D721Med (cell line): Measurements from ENCODE around the gene TBC1D22A.

Source experiments
- DNase-seq: peaks from one replicate; pipeline ENCODE4 v3.0.0; 2011; ENCODE audit warnings: low spot score; ENCODE audit not compliant: insufficient read length
- FAIRE-seq: peaks from 2 replicates; lab custom pipeline; 2011; peaks lifted over from hg19 to GRCh38; lab: Jason Lieb, UNC
- CTCF ChIP-seq: IDR thresholded peaks from 2 replicates; pipeline ENCODE4 v1.5.1; 2012; ENCODE audit warnings: mild to moderate bottlenecking, control low read depth; ENCODE audit not compliant: insufficient read depth; ENCODE audit errors: missing control alignments

Gene TBC1D22A

DNA sequence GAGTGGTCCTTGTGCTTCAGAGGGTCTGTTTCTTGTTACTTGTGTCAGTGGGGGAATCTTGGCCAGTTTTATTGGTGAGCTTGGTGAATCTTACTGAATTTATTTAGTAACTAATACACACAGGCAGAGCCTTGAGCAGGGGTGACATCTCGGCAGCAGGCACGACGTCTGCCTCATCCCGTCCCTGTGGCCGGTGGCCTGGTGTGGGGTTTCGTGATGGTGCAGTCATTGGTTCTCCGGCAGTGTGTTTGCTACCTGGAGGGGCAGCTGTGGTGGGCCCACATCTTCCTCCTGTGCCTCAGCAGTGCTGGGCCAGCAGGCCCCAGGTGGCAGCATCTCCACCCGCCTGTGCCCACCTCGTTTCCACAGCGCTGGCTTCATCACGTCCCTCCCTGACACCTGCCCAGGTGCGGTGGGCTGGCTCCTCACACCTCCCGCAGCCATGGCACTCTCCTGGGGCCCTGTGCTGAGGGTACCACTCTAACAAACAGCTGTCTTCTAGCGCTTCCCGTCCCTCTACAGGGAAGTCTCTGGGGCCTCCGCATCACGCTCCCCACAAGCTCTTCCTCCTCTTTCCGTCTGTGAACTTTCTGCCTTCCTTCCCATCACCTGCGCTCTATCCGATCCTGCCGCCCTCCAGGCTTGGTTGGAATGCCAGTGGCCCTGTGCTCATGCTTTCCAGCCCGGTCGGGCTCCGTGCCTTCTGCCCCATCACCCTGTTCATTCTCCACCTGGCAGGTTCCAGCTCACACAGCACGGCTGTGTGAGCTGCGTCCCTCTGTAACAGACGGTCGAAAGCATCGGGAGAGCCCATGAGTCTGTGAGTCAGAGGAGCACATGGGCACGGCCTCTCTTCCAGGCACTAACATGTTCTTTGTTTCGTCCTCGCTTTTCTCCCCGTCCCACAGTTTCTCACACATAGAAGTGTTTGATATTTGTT is 203.4 kb downstream of the TBC1D22A start:
- FAIRE-seq (no peak), DNase-seq (no peak)
- TF ChIP-seq CTCF: no peak

- TF ChIP-seq CTCF: no peak
- no peak for FAIRE-seq
- no peak for DNase-seq
Measured at GRCh38 chr22:46966495-46966845, 204.0 kb downstream of the TBC1D22A start.

DNA sequence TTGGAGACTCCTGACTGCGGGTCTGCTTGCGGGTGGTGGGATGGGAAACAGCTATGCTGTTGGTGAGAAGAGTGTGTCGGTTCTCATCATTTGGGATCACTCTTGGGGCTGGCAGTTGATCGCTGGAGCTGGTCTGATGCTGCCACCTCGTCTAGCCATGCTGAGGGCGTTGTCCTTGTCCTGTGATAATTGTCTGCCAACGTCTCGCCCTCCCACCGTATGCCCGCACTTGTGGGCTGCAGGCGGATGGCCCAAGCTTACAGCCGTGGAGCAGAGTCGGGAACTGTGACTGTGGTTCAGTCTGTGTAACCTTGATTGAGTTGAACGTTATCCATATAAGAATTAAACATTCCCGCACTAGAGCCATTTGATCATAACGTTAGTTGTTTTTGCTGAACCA is 204.4 kb downstream of the TBC1D22A start:
- DNase-seq (no peak), FAIRE-seq (no peak)
- no peak for TF ChIP-seq CTCF

DNA sequence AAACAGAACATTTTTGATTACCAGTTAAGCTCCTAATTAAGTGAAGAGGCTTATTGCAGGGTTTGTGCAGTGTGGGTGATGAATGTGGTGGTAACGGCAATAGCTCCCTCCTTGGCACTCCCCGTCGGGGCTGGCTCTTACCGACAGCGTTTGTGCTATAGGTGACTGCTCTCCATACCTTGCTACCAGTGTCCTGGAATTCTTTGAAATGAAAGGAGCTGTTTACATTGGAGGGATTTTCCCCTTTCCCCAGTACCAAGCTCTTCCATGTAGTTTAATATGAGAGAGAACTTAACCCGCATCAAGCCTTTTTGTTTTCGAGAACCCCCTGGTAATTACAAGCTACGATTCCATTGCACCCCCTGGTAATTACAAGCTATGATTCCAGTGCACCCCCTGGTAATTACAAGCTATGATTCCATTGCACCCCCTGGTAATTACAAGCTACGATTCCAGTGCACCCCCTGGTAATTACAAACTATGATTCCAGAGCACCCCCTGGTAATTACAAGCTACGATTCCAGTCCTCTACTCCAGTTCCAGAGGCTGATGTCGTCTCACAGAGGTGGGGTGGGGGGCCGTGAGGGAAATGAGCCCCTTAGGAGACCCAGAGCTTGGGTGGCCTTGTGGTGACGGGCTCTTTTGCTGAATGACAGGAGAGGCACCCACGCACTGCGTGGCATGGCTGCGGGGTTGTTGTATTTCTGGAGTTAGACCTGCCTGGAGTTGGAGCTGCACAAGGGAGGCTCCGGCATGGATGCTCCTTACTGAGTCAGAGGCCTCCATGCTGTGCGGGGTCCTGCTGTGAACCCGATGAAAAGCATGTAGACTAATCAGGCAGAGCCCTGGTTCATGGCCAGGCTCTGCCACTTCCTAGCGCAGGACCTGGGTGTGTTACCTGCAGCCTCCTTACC is 205.3 kb downstream of the TBC1D22A start:
- TF ChIP-seq CTCF: no peak
- no peak for DNase-seq
- FAIRE-seq: no peak

DNA sequence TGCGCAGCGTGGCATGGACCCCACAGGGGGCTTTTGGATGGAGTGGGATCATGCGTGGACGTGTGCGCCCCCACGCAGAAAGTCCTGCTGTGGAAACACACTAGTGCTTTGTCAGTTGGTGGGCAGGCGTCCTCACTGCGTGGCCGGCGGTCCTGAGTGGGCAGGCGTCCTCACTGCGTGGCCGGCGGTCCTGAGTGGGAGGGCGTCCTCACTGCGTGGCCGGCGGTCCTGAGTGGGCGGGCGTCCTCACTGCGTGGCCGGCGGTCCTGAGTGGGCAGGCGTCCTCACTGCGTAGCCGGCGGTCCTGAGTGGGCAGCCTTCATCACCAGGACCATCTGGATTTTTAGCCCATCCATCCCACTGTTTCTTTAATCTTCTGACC is 205.9 kb downstream of the TBC1D22A start:
- DNase-seq: no peak
- no peak for TF ChIP-seq CTCF
- no peak for FAIRE-seq

GRCh38 chr22:46968848-46969247 is 206.4 kb downstream of the TBC1D22A start:
- no peak for TF ChIP-seq CTCF
- DNase-seq (no peak), FAIRE-seq (no peak)
